Smooth muscle cell (in vitro differentiated cells): ENCODE measurements around the gene SLC25A45. TPM values are rescaled to one million over a fixed set of nuclear protein-coding genes. Genes with fewer than 3 reads are reported as not detected.

ENCODE experiments used
- DNase-seq: peaks from one replicate; lab custom pipeline; 2025; ENCODE audit not compliant: unreplicated experiment; lab: John Stamatoyannopoulos, UW
- H2AFZ ChIP-seq: fragments of 200-600 bp; sonication (generic); 2 replicates; pipeline ENCODE4 v1.6.0; 2016; ENCODE audit warnings: antibody characterized with exemption, low read depth, mild to moderate bottlenecking
- H3F3A ChIP-seq: fragments of 200-600 bp; sonication (generic); 2 replicates; pipeline ENCODE4 v1.6.0; 2017; ENCODE audit warnings: antibody characterized with exemption, low read depth
- H3K27ac ChIP-seq: fragments of 200-600 bp; sonication (generic); 2 replicates; pipeline ENCODE4 v1.5.1; 2016; ENCODE audit warnings: low read depth, mild to moderate bottlenecking
- H3K27me3 ChIP-seq: fragments of 200-600 bp; sonication (generic); 2 replicates; pipeline ENCODE4 v1.6.1; 2016; ENCODE audit warnings: low read depth, mild to moderate bottlenecking
- H3K36me3 ChIP-seq: fragments of 200-600 bp; sonication (generic); 2 replicates; pipeline ENCODE4 v1.5.1; 2016; ENCODE audit warnings: low read depth
- H3K4me1 ChIP-seq: fragments of 200-600 bp; sonication (generic); 2 replicates; pipeline ENCODE4 v1.5.1; 2016; ENCODE audit warnings: low read depth
- H3K4me2 ChIP-seq: fragments of 200-600 bp; sonication (generic); 2 replicates; pipeline ENCODE4 v1.6.0; 2016; ENCODE audit warnings: mild to moderate bottlenecking
- H3K4me3 ChIP-seq: fragments of 200-600 bp; sonication (generic); 2 replicates; pipeline ENCODE4 v1.5.1; 2016; ENCODE audit warnings: mild to moderate bottlenecking
- H3K79me2 ChIP-seq: fragments of 200-600 bp; sonication (generic); 2 replicates; pipeline ENCODE4 v1.6.0; 2016; ENCODE audit warnings: low read depth, mild to moderate bottlenecking
- H3K9ac ChIP-seq: fragments of 200-600 bp; sonication (generic); 2 replicates; pipeline ENCODE4 v1.6.0; 2016; ENCODE audit warnings: low read depth
- H3K9me3 ChIP-seq: fragments of 200-600 bp; sonication (generic); replicated peaks from 2 replicates; pipeline ENCODE4 v1.5.1; 2016; ENCODE audit warnings: low read depth
- H4K20me1 ChIP-seq: fragments of 200-600 bp; sonication (generic); 2 replicates; pipeline ENCODE4 v1.6.0; 2016; ENCODE audit warnings: low read depth
- WGBS: methylation state at CpG from one replicate; pipeline ENCODE4 v1.1.7; 2016; ENCODE audit warnings: low lambda C conversion rate; 5-methylcytosine and 5-hydroxymethylcytosine counted together
- polyA plus RNA-seq: library from polyadenylated mRNA; unstranded; fragments of >200 nt; fragmentation: Nextera tagmentation; extraction: Ambion mirVana; gene quantifications from 2 replicates; pipeline ENCODE4 v1.2.1, GENCODE V29; 2016
- total RNA-seq: library from RNA; depleted of rRNA; stranded (reverse); fragments of >200 nt; gene quantifications from 2 replicates; pipeline ENCODE4 v1.2.3, GENCODE V29; 2014
- TF ChIP-seq, protein P1 (sequence below): fragments of 200-600 bp; sonication (generic); IDR thresholded peaks from 2 replicates; pipeline ENCODE4 v1.5.1; 2017; ENCODE audit warnings: borderline replicate concordance, mild to moderate bottlenecking, antibody characterized with exemption; ENCODE audit not compliant: insufficient read depth, poor library complexity, severe bottlenecking

Gene SLC25A45
- total and polyA plus RNA-seq, 2 experiments from 2014 or later, result 0.81 to 3.4 TPM

GRCh38 chr11:65389294-65389980 lies 7.0 kb upstream of the SLC25A45 start:
- WGBS, result 95% methylated on average over 18 of the region's 20 CpGs

GRCh38 chr11:65388731-65389130 lies 6.3 kb upstream of the SLC25A45 start:
- Histone ChIP-seq H3K9ac (no peak overlapping the region), H3K4me1 (peaks cover 31% of the 10 kb centered on the region), H3K36me3 (no peaks in the 10 kb centered on the region), H4K20me1 (peaks cover 38% of the 10 kb centered on the region), H3K27ac (peak overlapping the region; percentile 52), H3K4me3 (no peak overlapping the region), H2AFZ (no peak overlapping the region), H3K79me2 (peaks cover 70% of the 10 kb centered on the region), H3K9me3 (no peaks in the 10 kb centered on the region), H3K4me2 (peak overlapping the region; percentile 100), H3F3A (peaks cover 34% of the 10 kb centered on the region), H3K27me3 (no peaks in the 10 kb centered on the region)
- WGBS, result 93% methylated on average over 4 of the region's 4 CpGs
- TF ChIP-seq, protein P1, sequence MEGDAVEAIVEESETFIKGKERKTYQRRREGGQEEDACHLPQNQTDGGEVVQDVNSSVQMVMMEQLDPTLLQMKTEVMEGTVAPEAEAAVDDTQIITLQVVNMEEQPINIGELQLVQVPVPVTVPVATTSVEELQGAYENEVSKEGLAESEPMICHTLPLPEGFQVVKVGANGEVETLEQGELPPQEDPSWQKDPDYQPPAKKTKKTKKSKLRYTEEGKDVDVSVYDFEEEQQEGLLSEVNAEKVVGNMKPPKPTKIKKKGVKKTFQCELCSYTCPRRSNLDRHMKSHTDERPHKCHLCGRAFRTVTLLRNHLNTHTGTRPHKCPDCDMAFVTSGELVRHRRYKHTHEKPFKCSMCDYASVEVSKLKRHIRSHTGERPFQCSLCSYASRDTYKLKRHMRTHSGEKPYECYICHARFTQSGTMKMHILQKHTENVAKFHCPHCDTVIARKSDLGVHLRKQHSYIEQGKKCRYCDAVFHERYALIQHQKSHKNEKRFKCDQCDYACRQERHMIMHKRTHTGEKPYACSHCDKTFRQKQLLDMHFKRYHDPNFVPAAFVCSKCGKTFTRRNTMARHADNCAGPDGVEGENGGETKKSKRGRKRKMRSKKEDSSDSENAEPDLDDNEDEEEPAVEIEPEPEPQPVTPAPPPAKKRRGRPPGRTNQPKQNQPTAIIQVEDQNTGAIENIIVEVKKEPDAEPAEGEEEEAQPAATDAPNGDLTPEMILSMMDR, result no peak
- DNase-seq, result no peak

More at GRCh38 chr11:65389294-65389980, 7.0 kb upstream of the SLC25A45 start:
- Histone ChIP-seq H3K4me2 (peak overlapping the region; percentile 100), H3K27ac (peak overlapping the region; percentile 83), H3K4me3 (no peak overlapping the region), H3K9me3 (no peaks in the 10 kb centered on the region), H2AFZ (no peak overlapping the region), H3K27me3 (no peaks in the 10 kb centered on the region), H3K9ac (no peak overlapping the region), H3F3A (peaks cover 27% of the 10 kb centered on the region), H3K36me3 (no peaks in the 10 kb centered on the region), H4K20me1 (peaks cover 44% of the 10 kb centered on the region), H3K4me1 (peaks cover 31% of the 10 kb centered on the region), H3K79me2 (peaks cover 70% of the 10 kb centered on the region)
- DNase-seq, result no peak
- TF ChIP-seq, protein P1, result no peak

DNA sequence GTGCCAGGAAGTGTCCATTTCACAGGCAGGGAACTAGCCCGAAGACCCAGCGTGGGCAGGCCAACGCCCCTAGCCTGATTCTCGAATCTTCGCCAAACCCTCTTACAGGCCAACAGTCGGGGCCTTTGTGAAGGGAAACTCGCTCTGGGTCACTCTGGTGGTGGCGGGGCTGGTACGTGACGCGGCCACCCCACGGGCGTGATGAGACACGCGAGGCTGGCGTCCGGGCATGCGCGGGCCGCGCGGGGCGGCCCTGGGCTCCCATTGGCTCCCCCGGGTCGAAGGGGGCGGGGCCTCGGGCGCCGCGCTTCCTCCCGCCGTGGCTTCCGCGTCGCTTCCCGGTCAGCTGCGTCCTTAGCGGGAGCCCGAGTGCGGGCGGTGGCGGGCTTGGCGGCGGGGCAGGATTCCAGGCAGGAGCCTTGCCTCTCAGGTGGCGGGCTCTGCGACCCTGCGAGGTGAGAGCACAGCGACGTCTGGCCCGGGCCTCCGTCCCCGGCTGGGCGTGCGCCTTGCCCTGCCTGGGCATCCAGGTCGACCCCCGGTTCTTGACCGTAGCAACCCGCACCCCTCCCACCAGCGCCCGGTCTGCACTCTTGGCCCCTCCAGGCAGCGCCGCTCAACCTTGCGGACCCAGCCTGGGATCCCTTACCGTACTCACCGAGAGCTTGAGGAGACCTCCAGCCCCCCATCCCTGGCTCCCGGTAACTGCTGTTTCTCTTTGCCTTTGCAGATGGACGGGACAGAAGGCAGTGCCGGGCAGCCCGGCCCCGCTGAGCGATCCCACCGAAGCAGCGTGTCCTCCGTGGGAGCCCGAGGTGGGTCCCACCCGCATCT lies 4.1 kb upstream of the SLC25A45 start, which contains the start of gene FRMD8:
FRMD8 (plus strand) TSS at position 331 of the 834 bp plus-strand sequence; CDS start at position 731, 400 bp downstream.
- Histone ChIP-seq H3K9me3 (no peaks in the 10 kb centered on the region), H3K9ac (peak within 1 kb of the TSS; percentile 91), H3K36me3 (no peaks in the 10 kb centered on the region), H3K27ac (peak within 1 kb of the TSS; percentile 97), H3K4me3 (peak within 1 kb of the TSS; percentile 95), H3K79me2 (peaks cover 48% of the 10 kb centered on the region), H3F3A (peaks cover 40% of the 10 kb centered on the region), H2AFZ (peak within 1 kb of the TSS; percentile 41), H4K20me1 (peaks cover 16% of the 10 kb centered on the region), H3K27me3 (no peaks in the 10 kb centered on the region), H3K4me2 (peak within 1 kb of the TSS; percentile 100), H3K4me1 (peaks cover 39% of the 10 kb centered on the region)
- DNase-seq, result peak; percentile 86
- TF ChIP-seq, protein P1, result no peak
- 7% methylated on average over 51 of the region's 76 CpGs for WGBS
